NCI-H187 (cell line): ENCODE data around the gene SPATA2.

ENCODE experiments used
- DNase-seq, 2 experiments: peaks; one replicate each; lab custom pipeline; 2025; lab: John Stamatoyannopoulos, UW

The SPATA2 gene

DNA sequence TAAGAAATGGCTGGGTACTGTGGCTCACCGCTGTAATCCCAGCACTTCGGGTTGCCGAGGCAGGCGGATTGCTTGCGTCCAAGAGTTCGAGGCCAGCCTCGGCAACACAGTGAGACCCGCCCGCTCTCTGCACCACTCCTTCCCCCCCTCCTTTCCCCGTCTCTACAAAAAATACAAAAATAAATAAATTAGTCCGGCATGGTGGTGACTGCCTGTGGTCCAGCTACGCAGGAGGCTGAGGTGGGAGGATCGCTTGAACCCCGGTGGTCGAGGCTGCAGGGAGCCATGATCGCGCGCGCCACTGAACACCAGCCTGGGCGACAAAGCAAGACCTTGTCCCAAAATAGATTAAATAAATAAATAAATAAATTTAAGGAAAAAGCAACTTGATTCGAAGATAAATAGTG is 20.4 kb upstream of the SPATA2 start:
- DNase-seq, result peak in 1 of 2 experiments; percentile 46

DNA sequence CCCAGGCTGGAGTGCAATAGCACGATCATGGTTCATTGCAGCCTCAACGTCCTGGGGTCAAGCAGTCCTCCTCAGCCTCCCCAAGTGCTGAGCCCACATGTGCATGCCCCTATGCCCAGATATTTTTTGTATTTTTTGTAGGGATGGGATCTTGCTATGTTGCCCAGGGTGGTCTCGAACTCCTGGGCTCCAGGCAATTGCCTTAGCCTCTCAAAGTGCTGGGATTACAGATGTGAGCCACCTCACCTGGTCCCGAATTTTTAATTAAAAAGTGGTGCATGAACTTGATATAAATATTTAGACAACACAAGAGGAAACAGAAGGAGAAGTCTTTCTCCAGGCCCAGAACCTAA is 13.8 kb upstream of the SPATA2 start:
- DNase-seq, result no peak

DNA sequence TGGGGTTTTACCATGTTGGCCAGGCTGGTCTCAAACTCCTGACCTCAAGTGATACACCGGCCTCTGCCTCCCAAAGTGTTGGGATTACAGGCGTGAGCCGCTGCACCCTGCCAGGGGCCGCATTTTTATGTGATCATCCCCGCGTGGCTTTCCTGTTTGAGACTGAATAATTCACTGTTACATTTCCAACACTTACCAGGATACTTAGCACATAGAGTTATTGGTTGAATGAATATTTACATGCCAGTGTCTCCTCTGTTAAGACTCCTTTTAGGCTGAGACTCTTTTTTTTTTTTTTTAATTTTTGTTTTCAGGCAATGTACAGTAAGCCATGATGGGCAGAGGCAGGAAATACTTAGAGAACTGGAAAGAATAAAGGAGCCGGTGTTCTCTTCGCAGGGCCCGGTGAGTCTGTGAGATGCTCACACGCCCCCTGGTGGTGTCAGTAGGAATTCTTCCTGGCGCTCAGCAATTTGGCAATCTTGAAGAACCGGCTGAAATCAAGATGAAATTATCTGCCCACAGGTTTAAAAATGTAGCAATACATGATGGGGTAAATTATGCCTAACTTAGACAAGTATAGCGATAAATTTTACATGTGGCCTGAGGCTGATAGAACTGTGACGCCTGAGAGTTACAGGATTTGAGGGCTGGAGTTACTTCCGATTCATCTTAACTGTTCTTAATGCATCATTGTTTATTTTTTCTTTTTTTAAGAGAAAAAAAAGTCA is 13.2 kb upstream of the SPATA2 start:
- peak in 1 of 2 experiments; percentile 23 for DNase-seq

DNA sequence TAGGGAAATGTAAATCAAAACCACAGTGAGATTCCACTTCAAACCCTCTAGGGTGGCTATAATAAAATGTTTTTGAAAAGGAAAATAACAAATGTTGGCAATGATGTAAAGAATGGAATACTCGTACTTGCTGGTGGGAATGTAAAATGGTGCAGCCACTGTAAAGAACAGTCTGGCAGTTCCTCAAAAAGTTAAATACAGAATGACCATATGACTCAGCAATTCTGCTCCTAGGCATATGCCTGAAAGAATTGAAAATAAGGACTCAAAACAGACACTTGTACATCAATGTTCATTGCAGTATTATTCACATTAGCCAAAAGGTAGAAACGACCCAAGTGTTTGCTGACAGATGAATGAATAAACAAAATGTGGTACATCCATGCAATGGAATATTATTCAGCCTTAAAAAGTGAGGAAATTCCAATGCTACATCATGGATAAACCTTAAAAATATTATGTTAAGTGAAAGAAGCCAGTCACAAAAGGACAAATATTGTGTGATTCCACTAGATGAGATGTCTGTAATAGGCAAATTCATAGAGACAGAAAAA is 10.6 kb upstream of the SPATA2 start:
- no peak for DNase-seq

DNA sequence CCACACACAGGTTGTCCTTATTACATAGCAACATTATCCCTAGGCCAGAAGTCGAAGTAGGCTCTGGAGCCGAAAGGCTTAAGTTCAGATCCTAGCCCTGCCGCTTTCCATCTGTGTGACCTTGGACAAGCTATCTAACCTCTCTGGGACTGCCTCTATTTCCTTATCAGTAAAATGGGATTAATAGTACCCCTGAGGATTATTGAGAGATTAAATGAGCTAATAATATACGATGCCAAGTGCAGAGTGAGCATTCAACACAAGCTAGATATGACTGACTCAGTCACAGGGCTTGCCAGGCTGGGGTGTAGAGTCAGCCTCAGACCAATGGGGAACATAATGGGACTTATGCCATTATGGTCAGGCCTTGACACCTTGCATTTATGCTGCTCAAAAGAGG is 8.9 kb upstream of the SPATA2 start:
- no peak for DNase-seq

DNA sequence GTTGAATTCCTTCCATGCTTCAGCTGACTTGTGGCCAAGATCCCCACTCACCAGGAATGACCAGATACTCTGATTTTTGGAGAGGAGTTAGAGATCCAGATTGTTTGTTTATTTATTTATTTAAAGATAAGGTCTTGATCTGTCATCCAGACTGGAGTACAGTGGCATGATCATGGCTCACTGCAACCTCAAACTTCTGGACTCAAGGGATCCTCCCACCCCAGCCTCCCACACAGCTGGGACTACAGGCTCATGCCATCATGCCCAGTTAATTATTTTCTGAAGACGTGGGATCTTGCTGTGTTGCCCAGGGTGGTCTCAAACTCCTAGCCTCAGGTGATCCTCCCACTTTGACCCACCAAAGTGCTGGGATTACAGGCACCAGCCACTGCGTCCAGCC is 4.1 kb upstream of the SPATA2 start:
- DNase-seq, result no peak

DNA sequence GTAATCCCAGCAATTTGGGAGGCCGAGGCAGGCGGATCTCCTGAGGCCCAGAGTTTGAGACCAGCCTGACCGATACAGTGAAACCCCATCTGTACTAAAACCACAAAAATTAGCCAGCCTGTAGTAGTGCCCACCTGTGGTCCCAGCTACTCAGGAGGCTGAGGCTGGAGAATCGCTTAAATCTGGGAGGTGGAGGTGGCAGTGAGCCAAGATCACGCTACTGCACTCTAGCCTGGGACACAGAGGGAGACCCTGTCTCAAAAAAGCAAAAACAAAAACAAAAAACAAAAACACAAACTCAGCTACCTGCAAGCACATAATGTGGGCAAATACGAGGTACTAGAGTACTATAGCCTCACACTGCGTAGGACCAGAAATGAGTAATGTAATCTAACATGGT is 3.7 kb upstream of the SPATA2 start:
- no peak for DNase-seq

DNA sequence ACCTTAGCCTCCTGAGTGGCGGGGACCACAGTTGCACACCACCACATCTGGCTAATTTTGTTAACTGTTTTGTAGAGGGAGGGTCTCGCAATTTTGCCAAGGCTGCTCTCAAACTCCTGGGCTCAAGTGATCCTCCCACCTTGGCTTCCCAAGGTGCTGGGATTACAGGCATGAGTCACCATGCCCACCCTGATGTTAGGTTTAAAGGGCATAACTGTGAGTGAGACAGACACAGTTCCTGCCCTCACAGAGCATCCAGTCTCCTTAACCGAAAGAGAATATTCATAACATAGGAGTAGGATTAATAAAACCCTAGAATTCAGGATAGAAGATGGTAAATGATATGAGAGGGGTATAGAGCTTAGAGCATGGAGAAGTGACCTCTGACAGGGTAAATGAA is 3.1 kb upstream of the SPATA2 start:
- no peak for DNase-seq

DNA sequence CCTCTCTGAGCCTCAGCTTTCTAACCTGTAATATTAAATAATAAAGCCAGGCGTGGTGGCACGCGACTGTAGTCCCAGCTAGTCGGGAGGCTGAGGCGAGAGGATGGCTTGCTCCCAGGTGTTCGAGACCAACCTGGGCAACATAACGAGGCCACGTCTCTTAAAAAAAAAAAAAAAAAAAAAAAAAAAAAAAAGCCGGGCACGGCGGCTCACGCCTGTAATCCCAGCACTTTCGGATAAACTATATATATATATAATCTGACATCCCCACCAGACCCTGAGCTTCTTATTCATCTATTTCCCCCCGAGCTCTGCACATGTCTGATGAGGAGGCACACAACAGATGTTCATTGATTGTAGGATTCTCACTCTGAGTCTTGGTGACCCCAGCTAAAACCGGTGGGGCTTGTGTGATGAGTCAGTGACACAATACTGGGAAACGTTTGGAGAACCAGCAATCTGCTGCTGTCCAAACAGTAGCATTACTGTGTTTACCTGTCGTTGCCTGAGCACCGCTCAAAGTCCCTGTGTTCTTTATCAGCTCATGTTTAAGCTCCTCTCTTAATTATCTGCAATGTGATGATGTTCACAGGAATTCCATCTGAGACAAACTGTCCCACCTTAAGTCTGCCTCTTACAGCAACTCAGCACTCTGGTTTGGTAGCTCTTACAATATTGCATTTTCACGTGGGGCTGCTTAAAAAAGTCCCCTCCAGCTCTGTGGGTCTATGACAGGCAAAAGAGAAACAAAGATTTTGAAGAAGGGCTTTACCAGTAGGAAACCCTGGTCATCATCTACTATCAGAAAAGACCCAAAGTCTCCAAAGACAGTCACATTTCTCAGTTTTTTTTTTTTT is 1.0 kb upstream of the SPATA2 start:
- no peak for DNase-seq

DNA sequence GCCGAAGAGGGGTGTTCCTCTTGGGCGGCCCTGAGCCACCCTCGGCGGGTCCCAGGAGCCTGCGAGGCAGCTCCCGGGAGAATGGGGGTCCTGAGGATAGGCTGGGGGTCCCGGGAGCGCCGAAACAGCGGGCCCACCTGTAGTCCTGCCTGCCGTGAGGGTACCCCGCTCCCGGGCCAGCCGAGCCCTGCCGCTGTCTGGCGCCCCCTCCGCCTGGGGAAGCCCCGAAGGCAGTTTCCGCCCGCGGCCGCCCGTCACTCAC is 280 bp downstream of the SPATA2 start:
- DNase-seq, result no peak

DNA sequence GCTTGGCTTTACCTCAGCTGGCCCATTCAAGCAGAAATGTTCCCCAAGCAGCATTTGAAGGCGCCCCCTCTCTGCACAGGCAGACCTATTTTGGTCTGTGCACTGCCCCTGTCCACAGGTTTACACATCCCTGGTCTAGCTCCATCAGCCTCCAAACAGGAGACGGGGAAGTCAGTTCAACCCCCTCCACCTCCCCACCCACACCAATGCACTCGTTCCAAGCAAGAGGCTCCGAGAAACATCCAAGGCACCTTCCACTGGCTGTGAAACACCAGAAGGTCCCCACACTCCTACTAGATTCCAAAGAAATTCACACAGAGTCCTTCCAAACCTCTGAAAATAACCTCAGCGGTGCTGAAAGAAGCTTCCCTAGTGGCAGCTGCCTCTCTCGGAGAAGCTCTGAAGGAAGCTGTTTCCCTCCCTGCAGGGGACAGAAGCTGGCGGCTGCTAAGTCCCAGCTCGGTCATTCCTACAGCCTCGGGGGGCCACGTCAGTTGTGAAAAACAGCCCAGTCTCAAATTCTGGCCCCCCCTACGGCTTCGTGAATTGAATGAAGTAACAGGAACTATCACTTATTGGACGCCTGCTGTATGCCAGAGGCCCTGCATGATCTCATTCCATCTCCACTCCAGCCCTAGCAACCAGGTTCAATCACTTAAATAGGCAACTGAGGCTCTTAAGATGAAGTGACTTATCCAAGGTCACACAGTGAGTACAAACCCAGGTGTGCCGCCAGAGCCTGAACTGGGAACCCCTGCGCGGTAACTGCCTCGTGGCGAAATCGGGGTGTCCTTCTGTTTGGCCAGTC is 815 bp downstream of the SPATA2 start:
- no peak for DNase-seq

DNA sequence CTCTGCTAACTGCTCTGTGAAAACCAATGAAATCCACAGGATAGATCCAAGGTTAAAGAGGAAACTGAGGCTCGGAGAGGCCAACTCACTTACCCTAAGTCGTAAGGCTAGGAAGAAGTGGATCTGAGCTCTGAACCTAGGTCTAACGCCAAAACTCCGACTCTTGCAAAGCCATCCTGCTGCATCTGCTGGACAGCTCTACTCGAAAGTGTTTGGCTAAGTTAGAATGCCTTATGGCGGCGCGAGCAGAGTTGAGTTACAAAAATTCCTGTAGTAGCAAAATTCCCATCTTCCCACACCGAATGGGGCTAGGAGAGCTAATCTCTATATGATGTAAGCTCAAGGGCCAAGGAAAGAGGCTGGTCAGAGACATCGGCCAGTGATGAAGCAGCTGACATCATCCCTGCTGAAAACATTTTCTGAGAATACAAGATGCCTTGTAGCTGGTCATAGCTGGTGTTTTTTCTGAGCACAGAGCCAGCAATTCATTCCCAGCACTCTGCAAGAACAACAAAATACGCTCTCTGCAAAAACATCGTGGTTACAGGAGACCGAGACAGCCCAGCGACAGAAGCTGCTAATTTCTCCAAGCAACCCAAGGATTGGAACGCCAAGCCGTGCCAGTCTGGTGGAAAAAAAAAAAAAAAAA is 1.8 kb downstream of the SPATA2 start:
- no peak for DNase-seq

DNA sequence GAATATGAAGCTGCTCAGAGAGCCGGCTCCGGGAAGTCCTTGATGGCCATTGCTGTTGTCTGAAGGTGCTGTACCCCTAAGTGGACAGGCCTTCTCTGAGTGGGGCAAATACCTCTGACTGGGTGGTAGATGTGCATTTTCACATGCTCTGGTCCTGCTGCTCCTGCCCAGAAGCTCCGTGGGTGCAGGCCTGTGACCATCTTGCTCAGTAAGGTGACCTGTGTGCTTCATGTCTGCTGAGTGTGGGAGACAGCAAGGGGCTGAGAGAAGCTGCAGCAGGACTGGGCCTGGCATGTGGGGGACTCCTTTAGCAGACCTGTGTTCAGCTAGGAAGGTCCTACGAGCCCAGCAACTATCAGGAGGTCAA is 5.0 kb downstream of the SPATA2 start:
- no peak for DNase-seq

DNA sequence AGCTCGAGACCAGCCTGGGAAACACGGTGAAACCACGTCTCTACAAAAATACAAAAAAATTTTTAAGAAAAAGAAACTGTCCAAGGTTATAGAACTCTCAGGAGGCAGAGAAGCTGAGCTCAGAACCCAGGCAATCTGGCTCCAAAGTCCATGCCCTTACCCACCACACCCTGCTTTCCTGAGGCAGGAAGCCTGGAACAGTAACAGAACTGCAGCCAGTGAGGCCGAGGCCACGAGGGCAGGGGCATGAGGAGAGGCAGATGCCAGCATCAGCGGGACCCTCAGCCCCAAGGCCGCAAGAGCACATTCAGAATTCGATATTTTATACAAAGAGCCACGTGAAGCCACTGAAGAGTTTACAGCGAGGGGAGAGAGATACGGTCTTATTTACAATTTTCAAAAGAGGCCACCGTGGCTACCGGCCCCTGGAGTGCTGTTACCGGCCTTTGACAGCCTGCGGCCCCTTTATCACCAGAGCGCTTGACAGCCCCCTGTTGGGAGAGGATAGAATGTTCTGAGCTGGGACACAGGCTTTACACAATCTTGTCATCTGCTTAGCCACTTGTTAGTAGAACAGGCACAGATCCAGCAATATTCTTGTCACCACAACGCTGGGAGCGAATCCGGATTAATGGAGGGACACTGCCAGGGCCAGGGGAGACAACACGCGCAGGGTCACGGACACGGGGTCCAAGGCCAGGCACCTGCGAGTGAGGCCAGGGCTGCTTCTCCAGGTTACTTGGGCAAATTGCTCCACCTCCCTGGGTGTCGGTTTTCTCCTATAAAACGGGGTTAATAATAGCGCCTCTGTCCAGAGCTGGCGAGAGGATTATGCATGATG is 5.6 kb downstream of the SPATA2 start:
- no peak for DNase-seq

DNA sequence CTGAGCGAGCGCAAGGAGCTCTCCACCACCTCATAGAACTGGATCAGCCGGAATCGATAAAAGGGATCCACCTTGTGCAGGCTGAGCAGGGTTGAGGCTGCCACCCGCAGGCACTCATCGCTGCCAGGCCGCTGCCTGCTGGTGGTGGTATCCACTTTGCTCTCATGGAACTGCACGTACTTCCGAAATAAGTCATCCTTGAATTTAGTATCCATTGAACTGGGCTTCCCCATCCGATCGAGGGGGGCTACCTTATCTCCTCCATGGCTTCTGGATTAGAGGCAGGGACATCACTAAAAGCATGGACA is 7.1 kb downstream of the SPATA2 start:
- DNase-seq, result no peak

DNA sequence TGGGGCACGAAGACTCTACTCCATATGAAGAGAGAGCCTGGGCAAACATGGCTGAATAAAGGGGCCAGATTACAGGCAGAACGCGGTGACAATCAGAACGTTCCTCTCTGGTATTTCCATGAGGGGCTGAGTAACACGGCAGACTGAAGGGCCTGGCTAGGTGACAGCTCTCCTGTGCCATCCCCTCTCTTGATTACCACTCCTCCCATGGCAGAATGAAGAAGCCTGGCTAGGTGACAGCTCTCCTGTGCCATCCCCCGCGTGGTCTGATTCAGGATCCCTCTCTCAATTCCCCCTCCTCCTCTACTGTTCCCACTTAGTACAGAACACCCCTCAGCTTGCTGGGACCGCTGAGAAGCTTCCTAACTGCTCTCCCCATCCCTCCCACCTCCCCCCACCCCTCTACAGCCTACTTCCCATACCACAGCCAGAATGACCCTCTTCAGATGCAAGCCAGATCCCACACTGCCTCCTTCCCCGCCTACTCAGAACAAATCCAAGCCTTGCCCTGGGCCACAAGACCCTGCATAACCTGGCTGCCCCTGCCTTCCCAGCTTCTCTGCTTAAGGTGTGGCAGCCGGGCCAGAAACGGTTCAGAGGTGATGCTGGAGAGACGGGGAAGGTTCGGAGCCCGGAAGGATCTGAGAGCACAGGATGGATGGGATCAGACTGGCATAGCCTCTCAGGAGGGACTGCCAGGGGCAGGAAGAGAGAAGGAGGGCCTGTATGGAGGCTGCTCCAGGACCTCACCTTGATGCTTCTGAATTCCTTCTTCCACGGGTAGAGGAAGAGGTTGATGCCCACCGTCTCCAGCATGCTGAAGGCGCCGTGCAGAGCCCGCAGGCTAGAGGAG is 7.7 kb downstream of the SPATA2 start:
- DNase-seq, result no peak

DNA sequence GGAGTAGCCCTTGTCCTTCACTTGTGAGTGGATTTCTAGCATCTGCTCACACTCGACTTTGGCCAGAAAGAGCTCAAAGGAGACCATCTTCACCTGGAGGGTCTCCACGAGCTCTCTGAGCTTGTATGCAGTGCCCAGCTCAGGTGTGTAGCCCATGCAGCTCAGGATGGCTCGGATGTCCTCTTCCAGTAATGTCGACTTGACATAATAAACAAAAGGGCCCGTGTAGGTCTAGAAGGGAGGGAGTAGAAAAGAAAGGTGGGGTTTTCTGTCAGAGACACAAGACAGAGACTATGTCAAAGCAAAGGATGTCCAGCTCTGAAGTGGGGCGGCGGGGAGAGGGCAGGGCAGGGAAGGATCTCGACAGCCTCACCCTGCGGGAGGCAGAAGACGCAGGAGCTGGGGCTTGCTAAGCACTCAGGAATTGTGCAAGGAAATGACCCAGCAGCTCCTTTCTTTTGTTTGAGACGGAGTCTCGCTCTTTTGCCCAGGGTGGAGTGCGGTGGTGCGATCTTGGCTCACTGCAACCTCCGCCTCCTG is 8.6 kb downstream of the SPATA2 start:
- no peak for DNase-seq

DNA sequence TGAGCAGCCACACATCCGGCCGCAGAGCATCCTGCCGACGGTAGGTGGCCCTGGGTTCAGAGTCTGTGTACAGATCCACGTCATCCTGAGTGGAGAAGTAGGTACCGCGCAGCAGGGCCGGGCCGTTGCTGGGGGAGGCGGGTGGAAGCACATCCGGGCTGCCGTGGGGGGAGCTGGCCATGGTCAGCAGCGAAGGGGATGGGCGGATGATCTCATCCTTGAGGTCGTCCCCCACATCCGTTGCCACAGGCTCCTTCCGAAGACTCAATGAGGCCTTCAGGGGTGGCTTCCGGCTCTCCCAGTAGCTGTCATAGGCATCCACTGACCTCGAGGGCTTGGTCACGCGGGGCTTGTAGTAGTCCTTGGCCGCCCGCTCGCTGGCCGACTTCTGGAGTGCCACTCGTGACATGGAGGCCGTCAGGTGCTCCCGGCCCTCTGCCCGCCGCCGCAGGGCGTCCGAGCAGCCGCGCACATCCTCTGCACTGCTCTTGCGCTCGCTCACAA is 9.2 kb downstream of the SPATA2 start:
- no peak for DNase-seq

DNA sequence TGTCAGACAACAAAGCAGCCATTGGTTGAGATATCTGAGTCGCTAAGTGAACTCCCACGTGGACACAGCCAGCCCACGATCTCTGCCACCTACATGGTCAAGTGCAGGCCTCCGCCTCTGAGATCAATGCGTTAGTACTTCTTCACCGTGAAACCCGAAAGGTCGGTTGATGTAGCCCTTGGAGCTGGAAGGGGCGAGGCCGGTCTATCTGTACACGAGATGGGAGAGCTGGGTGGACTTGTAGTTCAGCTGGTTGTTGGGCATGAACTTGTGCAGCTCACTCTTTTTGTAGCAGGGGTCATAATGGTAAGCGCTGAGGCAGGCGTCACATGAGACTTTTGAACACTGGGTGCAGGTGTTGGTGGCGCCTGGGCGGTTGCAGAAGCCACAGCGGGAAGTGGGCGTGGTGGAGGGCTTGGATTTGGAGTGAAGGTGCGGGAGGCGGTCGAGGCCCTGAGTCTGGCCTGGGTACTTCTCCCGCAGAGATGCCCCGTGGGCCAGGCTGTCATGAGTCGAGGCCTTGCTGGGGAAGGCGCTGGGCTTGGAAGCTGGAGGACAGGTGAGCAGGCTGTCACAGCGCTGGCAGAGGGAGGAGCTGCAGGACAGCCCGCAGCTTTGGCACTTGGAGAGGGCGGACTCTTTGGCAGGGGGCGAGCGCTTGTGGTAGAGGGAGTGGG is 9.8 kb downstream of the SPATA2 start:
- no peak for DNase-seq
